Stimulated activated CD4-positive, alpha-beta T cell treated with anti-CD3 and anti-CD28 coated beads, Interleukin-15, amount 100 ng/mL, for 24 hours (primary cell): Measurements from ENCODE around the gene UBE2L6.
A peak's percentile ranks its signal among the peaks of the same experiment; 100 is the strongest.

Source experiments
- DNase-seq: peaks from one replicate; pipeline ENCODE4 v3.0.0-alpha.2; 2020

The UBE2L6 gene

DNA sequence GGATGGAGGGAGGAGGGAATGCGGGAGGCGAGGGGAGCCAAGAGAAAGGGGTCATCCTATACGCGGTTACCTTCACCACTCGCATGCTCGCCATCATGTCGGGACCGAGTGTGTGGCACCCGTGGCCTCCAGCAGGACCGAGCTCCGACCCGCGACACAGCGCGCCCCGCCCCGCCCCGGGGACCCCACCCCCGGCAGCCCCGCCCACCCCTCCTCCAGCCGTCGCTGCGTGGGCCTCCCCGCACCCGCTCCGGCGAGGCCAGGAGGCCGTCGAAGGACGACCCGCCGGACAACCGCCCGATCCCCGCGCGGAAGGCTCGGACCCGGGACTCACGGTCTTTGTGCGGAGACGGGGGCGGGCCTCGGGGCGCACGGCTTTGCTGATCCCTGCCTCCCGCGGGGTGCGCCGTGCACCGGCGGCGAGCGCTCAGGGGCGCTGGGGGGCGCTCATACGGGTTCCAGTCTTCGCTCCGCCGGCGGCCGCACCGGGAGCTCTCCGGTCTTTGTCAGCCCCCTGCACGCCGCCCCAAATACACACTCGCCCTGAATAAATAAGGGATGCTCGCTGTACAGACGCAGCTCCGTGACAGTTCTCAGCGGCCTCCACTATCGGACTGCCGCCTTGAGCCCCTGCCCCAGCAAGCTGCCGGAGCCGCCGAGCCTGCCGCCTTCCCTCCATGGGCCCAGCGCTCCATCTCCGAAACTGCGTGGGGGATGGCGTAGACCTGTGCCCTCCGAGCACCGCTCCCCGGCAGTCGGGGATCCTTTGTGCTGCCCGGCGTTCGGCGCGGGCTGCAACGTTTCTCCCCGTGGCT is at the start of gene UBE2L6:
UBE2L6 (minus strand) TSS at position 158 of the 815 bp plus-strand sequence; CDS start at position 97, 61 bp downstream.
- DNase-seq: peak; percentile 77

GRCh38 chr11:57616595-57616994 is 49.1 kb upstream of the UBE2L6 start:
- DNase-seq: no peak

DNA sequence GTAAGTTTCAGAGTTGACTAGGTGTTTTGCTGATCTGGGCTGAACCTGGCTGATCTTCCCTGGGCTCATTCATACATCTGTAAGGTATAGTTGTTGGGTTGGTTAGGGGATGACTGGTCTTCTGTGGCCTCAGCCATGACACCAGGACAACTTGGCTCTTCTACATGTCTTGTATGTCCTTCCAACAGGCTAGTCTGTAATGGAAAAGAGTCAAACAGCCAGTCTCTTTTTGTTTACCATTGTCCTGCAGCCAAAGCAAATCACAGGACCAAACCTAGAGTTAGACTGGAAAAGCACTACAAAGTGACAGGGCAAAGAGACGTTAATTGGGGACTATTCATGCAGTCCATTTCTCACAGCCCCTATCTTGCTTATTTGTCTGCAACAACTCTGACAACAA is 47.8 kb upstream of the UBE2L6 start:
- no peak for DNase-seq

GRCh38 chr11:57614234-57614772 is 46.8 kb upstream of the UBE2L6 start:
- no peak for DNase-seq

GRCh38 chr11:57610170-57610569 is 42.7 kb upstream of the UBE2L6 start:
- DNase-seq: no peak

GRCh38 chr11:57605028-57605420 is 37.6 kb upstream of the UBE2L6 start:
- no peak for DNase-seq

DNA sequence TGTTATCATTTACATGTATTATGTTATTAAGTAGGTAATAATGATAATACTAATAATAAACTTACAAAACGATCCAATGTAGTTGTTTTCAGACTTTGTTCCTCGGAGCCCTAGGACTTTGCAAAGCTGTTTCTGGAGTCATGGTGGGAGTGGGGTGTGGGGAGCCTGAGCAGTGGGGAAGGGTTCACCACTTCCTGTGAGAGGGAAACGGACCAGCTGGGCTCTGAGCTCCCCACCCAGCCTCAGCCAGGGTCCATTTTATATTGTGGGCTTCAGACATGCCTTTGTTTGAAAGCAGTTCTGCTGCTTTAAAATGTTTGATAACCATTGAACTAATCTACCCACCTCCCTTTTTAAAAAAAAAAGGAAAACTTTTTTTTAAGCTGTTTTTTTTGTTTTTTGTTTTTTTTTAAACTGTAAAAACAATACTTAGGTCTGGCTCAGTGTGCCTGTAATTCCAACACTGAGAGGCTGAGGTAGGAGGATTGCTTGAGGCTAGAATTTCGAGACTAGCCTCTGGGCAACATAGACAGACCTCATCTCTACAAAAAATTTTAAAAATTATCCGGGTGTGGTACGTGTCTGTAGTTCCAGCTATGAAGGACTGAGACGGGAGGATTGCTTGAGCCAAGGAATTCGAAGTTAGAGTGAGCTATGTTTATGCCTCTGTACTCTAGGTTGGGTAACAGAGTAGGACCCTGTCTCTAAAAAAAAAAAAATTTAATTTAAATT is 37.0 kb upstream of the UBE2L6 start:
- no peak for DNase-seq

GRCh38 chr11:57601297-57601696 is 33.8 kb upstream of the UBE2L6 start:
- no peak for DNase-seq

GRCh38 chr11:57599381-57599780 is 31.9 kb upstream of the UBE2L6 start:
- no peak for DNase-seq

DNA sequence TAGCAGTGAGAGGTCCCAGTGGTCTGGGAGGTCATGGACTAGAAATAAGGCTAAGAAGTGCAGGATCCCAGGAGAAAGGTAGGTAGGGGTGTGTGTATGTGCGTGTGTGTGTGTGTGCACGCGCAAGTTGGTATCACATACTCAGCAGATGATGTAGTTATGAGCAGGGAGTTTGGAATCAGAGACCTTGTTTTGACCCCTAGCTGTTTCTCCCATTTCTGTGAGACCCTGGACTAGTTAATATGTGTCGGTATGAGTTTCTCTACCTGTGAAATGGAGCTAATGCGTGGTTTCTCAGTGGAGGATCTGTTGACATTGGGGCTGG is 31.3 kb upstream of the UBE2L6 start:
- no peak for DNase-seq

DNA sequence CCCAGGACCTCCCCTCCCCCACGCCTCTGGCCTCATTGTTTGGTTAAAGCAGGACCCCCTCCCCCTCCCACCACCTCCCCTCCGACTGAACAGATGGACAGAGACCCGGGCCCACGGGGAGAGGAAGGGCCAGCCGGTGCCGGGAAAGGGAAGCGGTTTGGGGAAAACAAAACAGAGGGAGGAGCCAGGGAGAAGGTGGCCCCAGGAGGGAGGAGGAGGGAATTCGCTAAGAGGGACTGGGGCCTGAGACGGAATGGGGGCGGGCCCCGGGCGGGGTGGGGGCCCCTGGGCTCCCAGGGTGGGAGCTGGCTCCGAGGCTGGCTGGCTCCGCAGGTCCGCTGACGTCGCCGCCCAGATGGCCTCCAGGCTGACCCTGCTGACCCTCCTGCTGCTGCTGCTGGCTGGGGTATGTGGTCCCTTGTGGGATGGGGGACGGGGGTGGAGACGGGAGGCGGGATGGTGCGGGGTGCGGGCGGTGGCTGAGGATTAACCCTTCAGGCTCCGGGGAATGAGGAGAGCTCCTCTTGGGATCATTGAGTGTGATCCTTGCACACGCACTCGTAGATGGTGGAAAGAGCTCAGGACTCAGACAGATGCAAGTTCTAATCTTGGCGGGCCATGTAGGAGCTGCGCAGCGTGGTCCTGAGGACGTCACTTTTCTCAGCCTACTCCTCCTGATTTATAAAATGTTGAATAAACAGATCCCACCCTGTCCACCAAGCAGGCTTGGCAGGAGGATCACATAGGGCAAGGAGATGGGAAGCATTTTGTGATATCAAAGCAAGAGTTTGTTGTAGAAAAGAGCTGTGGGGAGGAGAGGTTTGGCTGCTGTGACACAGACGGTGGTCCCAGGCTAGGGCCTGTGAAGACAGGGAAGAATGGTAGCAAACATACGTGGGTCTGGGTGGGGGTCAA is 30.7 kb upstream of the UBE2L6 start:
- DNase-seq: no peak

- DNase-seq: no peak
Observed at GRCh38 chr11:57597461-57597915, 30.0 kb upstream of the UBE2L6 start, which contains the start of gene SERPING1. SERPING1 (plus strand) TSS chr11:57597685; CDS start chr11:57598271, 586 bp downstream.

DNA sequence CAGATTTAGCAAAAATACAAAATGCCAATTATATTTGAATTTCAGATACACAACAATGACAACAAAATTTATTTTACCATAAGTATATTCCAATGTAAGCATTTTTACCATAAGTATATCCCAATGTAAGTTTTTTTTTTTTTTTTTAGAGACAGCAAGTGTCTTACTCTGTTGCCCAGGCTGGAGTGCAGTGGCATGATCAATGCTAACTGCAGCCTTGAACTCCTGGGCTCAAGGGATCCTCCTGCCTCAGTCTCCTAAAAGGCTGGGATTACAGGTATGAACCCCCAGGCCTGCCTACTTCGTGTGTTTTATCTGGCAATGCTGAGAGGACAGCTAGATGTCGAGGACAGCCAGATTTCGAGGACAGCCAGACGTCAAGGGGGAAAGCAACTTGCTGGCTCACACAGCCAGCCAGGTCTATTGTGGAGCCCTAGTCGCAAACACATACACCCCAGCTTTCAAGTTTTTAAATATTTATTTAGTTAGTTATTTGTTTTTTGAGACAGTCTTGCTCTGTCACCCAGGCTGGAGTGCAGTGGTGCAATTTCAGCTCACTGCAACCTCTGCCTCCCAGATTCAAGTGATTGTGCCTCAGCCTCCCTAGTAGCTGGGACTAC is 28.9 kb upstream of the UBE2L6 start:
- DNase-seq: no peak

GRCh38 chr11:57588046-57588710 is 20.7 kb upstream of the UBE2L6 start:
- DNase-seq: no peak

DNA sequence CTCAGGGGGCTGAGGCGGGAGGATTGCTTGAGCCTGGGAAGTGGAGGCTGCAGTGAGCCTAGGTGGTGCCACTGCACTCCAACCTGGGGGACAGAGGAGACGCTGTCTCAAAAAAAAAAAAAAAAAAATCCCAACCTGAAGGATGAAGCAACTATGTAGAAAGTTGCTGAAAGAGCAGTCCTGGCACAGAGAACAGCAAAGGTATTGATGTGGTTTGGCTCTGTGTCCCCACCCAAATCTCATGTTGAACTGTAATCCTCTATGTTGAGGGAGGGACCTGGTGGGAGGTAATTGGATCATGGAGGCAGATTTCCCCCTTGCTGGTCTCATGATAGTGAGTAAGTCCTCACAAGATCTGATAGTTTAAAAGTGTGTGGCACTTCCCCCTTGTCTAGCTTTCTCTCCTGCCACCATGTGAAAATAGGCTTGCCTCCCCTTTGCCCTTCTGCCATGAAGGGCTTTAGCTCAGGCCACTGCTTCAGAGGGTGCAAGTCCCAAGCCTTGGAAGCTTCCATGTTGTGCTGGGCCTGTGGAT is 19.3 kb upstream of the UBE2L6 start:
- no peak for DNase-seq

DNA sequence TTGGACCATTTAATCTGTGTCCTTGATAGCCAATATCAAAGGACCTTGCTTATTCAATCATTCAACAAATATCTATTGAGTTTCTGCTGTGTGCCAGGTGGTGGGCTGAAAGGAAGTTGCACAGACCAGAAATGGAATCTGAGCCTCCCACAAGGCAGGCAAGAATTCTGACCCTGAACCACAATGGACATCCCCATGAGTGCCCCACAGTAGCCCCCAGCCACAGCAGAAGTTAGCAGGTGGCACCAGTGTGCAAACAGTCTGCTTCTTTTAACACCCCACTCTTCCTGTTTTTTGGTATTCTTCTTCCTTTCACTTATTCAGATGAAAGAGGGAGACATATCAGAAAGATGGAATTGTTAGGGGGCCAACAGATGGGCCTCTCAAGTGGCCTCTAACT is 17.8 kb upstream of the UBE2L6 start:
- DNase-seq: no peak

GRCh38 chr11:57584341-57584740 is 16.9 kb upstream of the UBE2L6 start:
- DNase-seq: no peak

GRCh38 chr11:57574061-57574460 is 6.6 kb upstream of the UBE2L6 start:
- DNase-seq: no peak

DNA sequence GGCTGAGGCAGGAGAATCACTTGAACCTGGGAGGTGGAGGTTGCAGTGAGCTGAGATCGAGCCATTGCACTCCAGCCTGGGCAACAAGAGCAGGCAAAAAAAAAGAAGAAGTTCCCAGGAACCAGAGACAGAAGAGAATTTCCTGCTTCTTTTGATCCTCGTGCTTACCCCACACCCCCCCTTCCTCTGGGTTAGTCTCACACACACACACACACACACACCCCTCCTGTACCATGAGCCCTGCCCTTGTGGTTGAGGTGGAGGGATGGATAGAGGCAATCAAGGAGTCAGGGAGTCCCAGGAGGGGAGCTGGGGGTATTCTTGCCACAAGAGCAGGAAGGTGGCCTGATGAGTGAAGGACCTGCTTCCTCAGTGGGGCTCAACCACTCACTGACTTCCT is 4.1 kb upstream of the UBE2L6 start:
- no peak for DNase-seq

GRCh38 chr11:57568330-57568766 is 876 bp upstream of the UBE2L6 start:
- DNase-seq: peak; percentile 94

DNA sequence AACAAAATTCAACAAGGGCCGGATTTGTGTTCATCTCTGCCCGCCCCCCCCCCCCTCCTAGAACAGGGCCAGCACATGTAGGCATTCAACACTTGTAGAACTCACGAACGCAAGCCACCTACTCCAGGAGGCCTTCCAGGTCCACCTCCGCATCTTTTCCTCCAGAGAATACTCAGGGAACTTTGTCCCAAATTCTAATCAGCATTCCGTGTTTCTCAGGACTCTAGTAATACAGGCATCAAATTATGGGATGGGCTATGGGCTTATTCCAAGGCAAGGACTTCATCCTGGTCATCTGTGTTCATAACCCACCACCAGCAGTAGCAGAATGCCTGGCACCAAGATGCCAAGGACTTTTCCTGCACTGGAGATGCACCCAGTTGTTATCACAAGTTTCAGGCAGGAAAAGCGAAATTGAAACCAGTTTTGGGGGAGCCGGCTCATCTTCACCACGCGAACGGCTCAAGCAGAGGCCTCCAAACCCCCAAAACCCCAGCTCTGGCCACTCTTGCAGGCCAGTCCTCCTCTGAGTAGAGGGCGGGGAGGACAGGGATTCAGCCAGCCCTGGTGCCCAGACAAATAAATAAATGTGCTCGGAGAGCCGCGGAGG is 462 bp downstream of the UBE2L6 start:
- DNase-seq: no peak
